HepG2 (cell line): ENCODE results near the gene CDC14C. TPM values are rescaled to one million over a fixed set of nuclear protein-coding genes. Genes with fewer than 3 reads are reported as not detected.

Experiments used
- ATAC-seq: fragments of 200-7000 bp; cut with Tn5 transposase; 3 replicates; pipeline ENCODE4 v1.9.1; 2020; ENCODE audit warnings: mild to moderate bottlenecking, moderate library complexity
- BruUV-seq: library from RNA; stranded (reverse); fragments of 400-500 nt; replicated peaks from 2 replicates; lab custom pipeline; 2021; lab: Mats Ljungman, UMichigan
- CTCF ChIA-PET: fragments of 300-600 bp; formaldehyde crosslinking; extraction: SDS; loops from one replicate; lab custom pipeline; 2021; ENCODE audit warnings: low total read pairs, inconsistent platforms, low intra/inter-chr PET ratio; lab: Yijun Ruan, JAX
- POLR2A ChIA-PET: fragments of 350-600 bp; sonication (Branson Sonifier 250); formaldehyde crosslinking; loops from one replicate; lab custom pipeline; 2020; ENCODE audit warnings: antibody characterized with exemption, inconsistent platforms; lab: Yijun Ruan, JAX
- DNase-seq: peaks from one replicate; pipeline ENCODE4 v3.0.0-alpha.2; 2015; ENCODE audit warnings: low spot score
- FAIRE-seq: peaks from 3 replicates; lab custom pipeline; 2011; peaks lifted over from hg19 to GRCh38; lab: Jason Lieb, UNC
- H2AFZ ChIP-seq: one replicate; pipeline ENCODE4 v1.6.1; 2011; ENCODE audit warnings: low read length, inconsistent platforms
- H3K27ac ChIP-seq: fragments of 300-600 bp; 3 replicates; pipeline ENCODE4 v1.8.0; 2011; ENCODE audit warnings: mixed run types, mild to moderate bottlenecking, mixed read lengths, low read length, inconsistent platforms; ENCODE audit not compliant: insufficient read depth; ENCODE audit errors: extremely low read length
- H3K27me3 ChIP-seq, 2 experiments: fragments of 200-600 bp in 1 of 2; 2 replicates in 1 of 2; 3 replicates in 1 of 2; pipeline versions ENCODE4 v1.6.0 to v1.8.0; 2011; ENCODE audit warnings: low read length in 2 of 2, mild to moderate bottlenecking in 2 of 2, moderate library complexity in 2 of 2, inconsistent platforms in 1 of 2; ENCODE audit not compliant: insufficient read depth in 2 of 2, control insufficient read depth in 1 of 2
- H3K36me3 ChIP-seq, 2 experiments: fragments of 200-600 bp in 1 of 2; replicated peaks in 1 of 2; 2 replicates in 1 of 2; 3 replicates in 1 of 2; pipeline versions ENCODE4 v1.5.1 to v1.8.0; 2011; ENCODE audit warnings: low read length in 2 of 2, inconsistent platforms in 1 of 2; ENCODE audit not compliant: insufficient read depth in 2 of 2, control insufficient read depth in 1 of 2
- H3K4me1 ChIP-seq: 2 replicates; pipeline ENCODE4 v1.5.1; 2012; ENCODE audit warnings: low read length, inconsistent platforms; ENCODE audit not compliant: insufficient read depth
- H3K4me2 ChIP-seq: 2 replicates; pipeline ENCODE4 v1.6.0; 2011; ENCODE audit warnings: low read depth, low read length, inconsistent platforms
- H3K4me3 ChIP-seq, 3 experiments: fragments of 200-600 bp in 1 of 3; sonication (generic), shearing (Covaris generic) in 1 of 3; replicated peaks in 1 of 3; 2 replicates each; pipeline ENCODE4 v1.5.1; 2011 to 2016; ENCODE audit warnings: low read length in 3 of 3, inconsistent platforms in 2 of 3, low read depth in 2 of 3, mild to moderate bottlenecking in 2 of 3, control low read depth in 1 of 3, mixed read lengths in 1 of 3; ENCODE audit not compliant: insufficient read depth in 1 of 3
- H3K79me2 ChIP-seq: one replicate; pipeline ENCODE4 v1.6.1; 2011; ENCODE audit warnings: low read length, inconsistent platforms; ENCODE audit not compliant: insufficient read depth
- H3K9ac ChIP-seq: 2 replicates; pipeline ENCODE4 v1.6.0; 2011; ENCODE audit warnings: mild to moderate bottlenecking, low read depth, low read length, inconsistent platforms; ENCODE audit not compliant: insufficient read depth
- H3K9me3 ChIP-seq: 2 replicates; pipeline ENCODE4 v1.5.1; 2012; ENCODE audit warnings: mild to moderate bottlenecking, low read length
- H4K20me1 ChIP-seq: 2 replicates; pipeline ENCODE4 v1.6.0; 2011; ENCODE audit warnings: inconsistent platforms, mild to moderate bottlenecking, low read length, moderate library complexity; ENCODE audit not compliant: insufficient read depth
- AFF4 ChIP-seq: sonication (generic); formaldehyde crosslinking; IDR thresholded peaks from 2 replicates; pipeline ENCODE4 v1.4.0; 2020; ENCODE audit warnings: missing genetic modification reagents
- CHD4 ChIP-seq: fragments of 200-600 bp; sonication (generic); IDR thresholded peaks from 2 replicates; pipeline ENCODE4 v1.7.0; 2017; ENCODE audit warnings: mild to moderate bottlenecking, low read length, borderline replicate concordance
- HIVEP1 ChIP-seq: sonication (generic); formaldehyde crosslinking; IDR thresholded peaks from 2 replicates; pipeline ENCODE4 v1.4.0; 2020; ENCODE audit warnings: mild to moderate bottlenecking, missing genetic modification reagents
- KDM2A ChIP-seq: sonication (generic); formaldehyde crosslinking; IDR thresholded peaks from 2 replicates; pipeline ENCODE4 v1.4.0; 2020; ENCODE audit warnings: low read depth, missing genetic modification reagents, borderline replicate concordance
- NCOA5 ChIP-seq: sonication (generic); formaldehyde crosslinking; IDR thresholded peaks from 2 replicates; pipeline ENCODE4 v1.4.0; 2020; ENCODE audit warnings: missing genetic modification reagents
- NKX3-1 ChIP-seq: sonication (generic); formaldehyde crosslinking; IDR thresholded peaks from 2 replicates; pipeline ENCODE4 v1.5.0; 2020; ENCODE audit warnings: missing genetic modification reagents
- SATB2 ChIP-seq: sonication (generic); formaldehyde crosslinking; IDR thresholded peaks from 2 replicates; pipeline ENCODE4 v1.5.0; 2020; ENCODE audit warnings: missing genetic modification reagents
- SIX4 ChIP-seq: sonication (generic); formaldehyde crosslinking; IDR thresholded peaks from 2 replicates; pipeline ENCODE4 v1.4.0; 2020; ENCODE audit warnings: missing genetic modification reagents
- SMAD9 ChIP-seq: sonication (generic); formaldehyde crosslinking; IDR thresholded peaks from 2 replicates; pipeline ENCODE4 v1.5.1; 2020; ENCODE audit warnings: mild to moderate bottlenecking, missing genetic modification reagents
- ZNF577 ChIP-seq: sonication (generic); formaldehyde crosslinking; IDR thresholded peaks from 2 replicates; pipeline ENCODE4 v1.4.0; 2020; ENCODE audit warnings: mild to moderate bottlenecking, low read depth, missing genetic modification reagents, borderline replicate concordance
- ZNF713 ChIP-seq: sonication (generic); formaldehyde crosslinking; IDR thresholded peaks from 2 replicates; pipeline ENCODE4 v1.4.0; 2020; ENCODE audit warnings: mild to moderate bottlenecking, missing genetic modification reagents
- ZNF780A ChIP-seq: sonication (generic); formaldehyde crosslinking; IDR thresholded peaks from 2 replicates; pipeline ENCODE4 v1.8.0; 2022; ENCODE audit warnings: mild to moderate bottlenecking, missing genetic modification reagents, moderate library complexity
- ZNF790 ChIP-seq: sonication (generic); formaldehyde crosslinking; IDR thresholded peaks from 2 replicates; pipeline ENCODE4 v1.8.0; 2022; ENCODE audit warnings: missing genetic modification reagents, mild to moderate bottlenecking, borderline replicate concordance
- ZNF841 ChIP-seq: sonication (generic); formaldehyde crosslinking; IDR thresholded peaks from 2 replicates; pipeline ENCODE4 v1.8.1; 2023; ENCODE audit warnings: missing genetic modification reagents, borderline replicate concordance
- ZNF850 ChIP-seq: sonication (generic); formaldehyde crosslinking; conservative IDR thresholded peaks from 2 replicates; pipeline ENCODE4 v1.9.0; 2021; ENCODE audit warnings: mild to moderate bottlenecking, missing genetic modification reagents
- WGBS: methylation state at CpG from one replicate; pipeline ENCODE4 v1.1.6; 2017; ENCODE audit warnings: low lambda C conversion rate; 5-methylcytosine and 5-hydroxymethylcytosine counted together
- in situ Hi-C: cut with HindIII; loops from 2 replicates; pipeline ENCODE4 v1.10.0; 2017; ENCODE audit warnings: low pct_unique_long_range_greater_than_20kb; ENCODE audit not compliant: extremely low pct_ligation_motif_present
- intact Hi-C: fragments of 100-400 bp; cut with micrococcal nuclease; formaldehyde crosslinking; loops from one replicate; pipeline ENCODE4 v1.10.0; 2022; ENCODE audit not compliant: unreplicated experiment
- polyA plus RNA-seq, 8 experiments: library from polyadenylated mRNA; depleted of rRNA in 3 of 8; stranded (reverse) in 7 of 8; unstranded in 1 of 8; fragments of >200 nt; fragmentation: Illumina TruSeq in 4 of 8; extraction: Trizol in 4 of 8; gene quantifications; 2 replicates each; pipeline versions ENCODE4 v1.2.1 to v1.2.3, GENCODE V29; 2011 to 2016; ENCODE audit warnings: low read depth in 4 of 8, missing spikeins in 1 of 8, mixed read lengths in 1 of 8; ENCODE audit not compliant: insufficient read depth in 1 of 8
- total RNA-seq, 5 experiments: library from RNA; depleted of rRNA; stranded (reverse); fragments of >200 nt; fragmentation: Illumina TruSeq; extraction: Trizol; gene quantifications; 2 replicates each; pipeline ENCODE4 v1.2.3, GENCODE V29; 2016; ENCODE audit warnings: low read depth in 1 of 5
- TF ChIP-seq, protein P1 (sequence below): sonication (generic); formaldehyde crosslinking; IDR thresholded peaks from 2 replicates; pipeline ENCODE4 v1.8.1; 2023; ENCODE audit warnings: mild to moderate bottlenecking, missing genetic modification reagents

The CDC14C gene
- total and polyA plus RNA-seq, 2 of the 13 experiments (the other 11 are each of a cell fraction or from before 2014, with no cell fraction given): 0.09 TPM; not detected in 1

- CTCF ChIA-PET: no interaction called here
- H3K9me3 ChIP-seq: no peaks in the 10 kb centered on the region; the same call in 1 of the 2 replicates
- no peak overlapping the region for H3K9ac ChIP-seq
- WGBS: 24% methylated on average over 3 of the region's 3 CpGs
- H3K4me3 ChIP-seq: no peak overlapping the region
- no peaks in the 10 kb centered on the region for H4K20me1 ChIP-seq
- no peaks in the 10 kb centered on the region for H3K79me2 ChIP-seq
- no peak overlapping the region for H3K27ac ChIP-seq
- FAIRE-seq: no peak
- BruUV-seq: no TSS peak
- no peak for TF ChIP-seq AFF4 (CRISPR knock-in tag)
- TF ChIP-seq, all 625 proteins: peak for 0
- intact Hi-C loops (no loop called here), in situ Hi-C loops (no loop called here)
- H3K27me3 ChIP-seq: no peaks in the 10 kb centered on the region
- no peaks in the 10 kb centered on the region for H3K36me3 ChIP-seq
- ATAC-seq: no peak
- no peak overlapping the region for H3K4me2 ChIP-seq
- no peak overlapping the region for H2AFZ ChIP-seq
- H3K4me1 ChIP-seq: no peaks in the 10 kb centered on the region
- DNase-seq: no peak
- POLR2A ChIA-PET: no interaction called here
Measured at GRCh38 chr7:48901966-48902365, 22.4 kb upstream of the CDC14C start.

DNA sequence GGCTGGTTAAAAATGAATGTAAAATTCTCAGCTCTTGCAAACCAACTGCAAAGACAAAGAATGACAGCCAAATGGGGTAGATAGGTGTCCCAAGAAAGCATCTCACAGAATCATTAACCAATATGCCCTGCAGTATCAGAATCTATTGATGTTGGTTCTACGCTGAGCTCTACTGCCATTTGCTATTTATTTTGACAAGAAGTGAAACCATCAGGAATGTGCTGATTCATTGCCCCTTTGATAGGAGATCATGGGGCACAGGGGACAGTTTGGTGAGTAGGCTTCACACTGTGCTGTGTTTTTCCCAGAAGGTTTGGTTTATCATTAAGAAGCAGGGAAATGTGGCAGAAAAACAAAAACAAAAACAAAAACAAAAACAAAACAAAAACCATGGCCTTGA, 19.4 kb upstream of the CDC14C start:
- intact Hi-C loops: no loop called here
- TF ChIP-seq ZNF577 (CRISPR knock-in tag): no peak
- no peak for TF ChIP-seq ZNF850
- no peak for TF ChIP-seq HIVEP1 (CRISPR knock-in tag)
- no peak for TF ChIP-seq ZNF713
- TF ChIP-seq, protein P1, sequence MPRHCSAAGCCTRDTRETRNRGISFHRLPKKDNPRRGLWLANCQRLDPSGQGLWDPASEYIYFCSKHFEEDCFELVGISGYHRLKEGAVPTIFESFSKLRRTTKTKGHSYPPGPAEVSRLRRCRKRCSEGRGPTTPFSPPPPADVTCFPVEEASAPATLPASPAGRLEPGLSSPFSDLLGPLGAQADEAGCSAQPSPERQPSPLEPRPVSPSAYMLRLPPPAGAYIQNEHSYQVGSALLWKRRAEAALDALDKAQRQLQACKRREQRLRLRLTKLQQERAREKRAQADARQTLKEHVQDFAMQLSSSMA (CRISPR knock-in tag): no peak
- TF ChIP-seq ZNF841 (CRISPR knock-in tag): no peak
- no peak for TF ChIP-seq SMAD9 (CRISPR knock-in tag)
- no peak for TF ChIP-seq ZNF780A
- no peak for TF ChIP-seq CHD4
- TF ChIP-seq NCOA5: no peak
- TF ChIP-seq NKX3-1: no peak
- no peak for TF ChIP-seq ZNF790 (CRISPR knock-in tag)
- no peak for TF ChIP-seq SATB2 (CRISPR knock-in tag)
- TF ChIP-seq SIX4 (CRISPR knock-in tag): no peak
- TF ChIP-seq KDM2A (CRISPR knock-in tag): no peak

More for the DNA sequence above, 19.4 kb upstream of the CDC14C start:
- Histone ChIP-seq H3K4me1 (no peaks in the 10 kb centered on the region), H3K79me2 (no peaks in the 10 kb centered on the region), H3K36me3 (no peaks in the 10 kb centered on the region), H4K20me1 (no peaks in the 10 kb centered on the region), H3K27ac (no peak overlapping the region), H2AFZ (no peak overlapping the region), H3K9ac (no peak overlapping the region), H3K4me3 (no peak overlapping the region), H3K4me2 (no peak overlapping the region), H3K27me3 (no peaks in the 10 kb centered on the region), H3K9me3 (no peaks in the 10 kb centered on the region; the same call in 1 of the 2 replicates)
- 8% methylated on average over 1 of the region's 1 CpG for WGBS
- in situ Hi-C loops: no loop called here
- ATAC-seq: no peak
- DNase-seq: peak; percentile 15
- no TSS peak for BruUV-seq
- POLR2A ChIA-PET: no interaction called here
- no peak for FAIRE-seq
- CTCF ChIA-PET: no interaction called here
